Muscle layer of duodenum (tissue), 2 donors: Measurements from ENCODE around the gene OTOP3.
A peak's percentile ranks its signal among the peaks of the same experiment; 100 is the strongest.

Source experiments
- H3K27ac ChIP-seq: one replicate; pipeline ENCODE4 v1.7.0; 2013; ENCODE audit warnings: mild to moderate bottlenecking, low read length
- H3K27me3 ChIP-seq: one replicate; pipeline ENCODE4 v1.7.0; 2013; ENCODE audit warnings: low read depth, mild to moderate bottlenecking, control low read depth, low read length
- H3K36me3 ChIP-seq, 2 donors: one replicate each; pipeline ENCODE4 v1.7.0; 2013; ENCODE audit warnings: low read length in 2 of 2, control low read depth in 1 of 2, mild to moderate bottlenecking in 1 of 2; ENCODE audit not compliant: insufficient read depth in 2 of 2, control insufficient read depth in 1 of 2
- H3K4me1 ChIP-seq, 2 donors: one replicate each; pipeline ENCODE4 v1.7.0; 2013; ENCODE audit warnings: low read length in 2 of 2, mild to moderate bottlenecking in 2 of 2, control low read depth in 1 of 2, moderate library complexity in 1 of 2; ENCODE audit not compliant: insufficient read depth in 2 of 2, control insufficient read depth in 1 of 2
- H3K4me3 ChIP-seq, 2 donors: one replicate each; pipeline ENCODE4 v1.7.0; 2013; ENCODE audit warnings: low read length in 2 of 2, low read depth in 1 of 2, mild to moderate bottlenecking in 1 of 2
- H3K9me3 ChIP-seq, 2 donors: one replicate each; pipeline ENCODE4 v1.7.0; 2013; ENCODE audit warnings: low read length in 2 of 2, control low read depth in 1 of 2, mild to moderate bottlenecking in 1 of 2; ENCODE audit not compliant: control insufficient read depth in 1 of 2
- donor health status: healthy.

Gene OTOP3

DNA sequence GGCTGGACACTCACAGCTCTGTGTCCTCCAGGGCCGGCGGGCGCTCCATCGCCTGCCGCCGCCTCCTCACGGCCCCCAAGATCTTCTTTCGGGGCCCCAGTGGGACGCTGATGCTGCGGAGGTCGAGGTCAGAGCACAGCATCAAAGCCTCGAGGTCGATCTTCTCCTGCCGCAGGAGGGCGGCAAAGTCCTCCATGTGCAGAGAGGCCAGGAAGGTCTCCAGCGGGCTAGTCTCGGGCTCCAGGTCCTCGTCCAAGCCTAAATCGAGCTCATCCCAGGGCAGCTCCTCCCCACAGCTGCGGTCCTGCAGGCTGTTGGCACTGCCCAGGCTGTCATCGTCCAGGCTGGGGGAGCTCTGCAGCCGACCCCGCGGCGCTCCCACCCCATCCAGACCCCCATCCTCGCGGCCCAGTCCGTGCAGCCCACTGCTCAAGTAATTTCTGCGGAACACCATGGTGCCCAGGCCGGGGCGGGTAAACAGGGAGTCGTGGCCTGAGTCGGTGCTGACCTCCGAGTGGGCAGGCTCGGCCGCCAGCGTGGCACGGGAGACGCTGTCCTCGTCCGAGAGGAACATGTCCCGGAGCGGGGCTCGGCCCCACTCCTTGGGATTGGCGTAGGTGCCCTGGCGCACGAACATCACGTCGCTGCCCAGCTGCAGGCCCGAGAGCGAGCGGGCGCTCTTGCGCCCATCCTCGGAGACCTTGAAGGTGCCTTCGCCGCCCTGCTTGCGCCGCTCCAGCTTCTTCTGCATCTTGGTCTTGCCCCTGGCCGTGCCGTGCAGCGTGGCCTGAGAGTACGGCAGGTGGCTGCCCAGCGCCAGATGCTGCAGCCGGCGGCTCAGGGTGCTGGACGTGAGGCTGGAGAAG is 16.0 kb upstream of the OTOP3 start:
- Histone ChIP-seq H3K27me3 (peaks cover 23% of the 10 kb centered on the region), H3K27ac (no peak overlapping the region), H3K4me1 (peaks cover 0 to 22% of the 10 kb centered on the region in 2 donors), H3K4me3 (no peak overlapping the region), H3K36me3 (no peaks in the 10 kb centered on the region), H3K9me3 (no peaks in the 10 kb centered on the region)

- Histone ChIP-seq H3K4me1 (peaks cover 0 to 24% of the 10 kb centered on the region in 2 donors), H3K9me3 (no peaks in the 10 kb centered on the region), H3K27me3 (peaks cover 29% of the 10 kb centered on the region), H3K4me3 (no peak overlapping the region), H3K27ac (no peak overlapping the region), H3K36me3 (no peaks in the 10 kb centered on the region)
Measured at GRCh38 chr17:74920306-74920620, 15.4 kb upstream of the OTOP3 start.

DNA sequence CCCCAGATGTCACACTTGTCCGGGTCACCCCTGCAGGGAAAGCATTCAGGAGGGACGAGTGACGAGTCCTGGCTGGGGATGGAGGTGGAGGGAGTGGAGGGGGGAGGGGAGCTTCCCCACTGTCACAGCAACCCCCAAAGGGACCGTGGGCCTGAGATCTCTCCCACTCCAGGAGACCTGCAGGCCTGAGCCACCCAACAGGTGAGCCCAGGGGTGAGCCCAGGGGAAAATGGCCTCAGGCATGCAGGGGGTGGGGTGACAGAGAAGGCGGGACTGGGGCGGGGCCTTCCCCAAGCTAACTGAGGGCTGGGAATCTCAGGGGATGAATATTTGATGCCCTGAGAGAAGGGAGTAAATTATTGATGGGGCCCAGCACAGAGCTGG is 15.1 kb upstream of the OTOP3 start:
- Histone ChIP-seq H3K4me1 (peaks cover 0 to 24% of the 10 kb centered on the region in 2 donors), H3K36me3 (no peaks in the 10 kb centered on the region), H3K27ac (no peak overlapping the region), H3K27me3 (peaks cover 32% of the 10 kb centered on the region), H3K9me3 (no peaks in the 10 kb centered on the region), H3K4me3 (no peak overlapping the region)

GRCh38 chr17:74921026-74921681 is 14.5 kb upstream of the OTOP3 start:
- no peak overlapping the region for H3K27ac ChIP-seq

DNA sequence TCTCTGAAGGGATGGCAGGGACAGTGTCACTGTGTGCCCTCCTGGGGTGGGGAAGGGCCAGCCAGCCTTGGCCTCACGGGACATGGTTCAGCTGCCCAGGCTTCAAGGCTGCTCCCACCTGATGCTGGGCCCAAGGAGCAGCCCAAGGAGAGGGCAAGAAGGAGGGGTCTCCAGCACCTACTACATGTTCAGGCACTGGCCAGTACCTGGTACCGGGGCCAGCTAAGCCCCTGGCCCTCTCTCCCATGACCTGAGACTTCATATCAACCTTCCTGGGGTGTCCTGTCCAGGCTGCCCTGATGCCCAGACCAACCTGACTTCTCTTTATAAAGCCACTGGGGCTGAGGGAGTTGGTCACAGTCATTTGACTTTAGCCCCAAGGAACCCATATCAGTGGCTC is 13.9 kb upstream of the OTOP3 start:
- H3K9me3 ChIP-seq, result no peaks in the 10 kb centered on the region
- no peak overlapping the region for H3K4me3 ChIP-seq
- peaks cover 39% of the 10 kb centered on the region for H3K27me3 ChIP-seq
- no peaks in the 10 kb centered on the region for H3K36me3 ChIP-seq
- peaks cover 0 to 24% of the 10 kb centered on the region in 2 donors for H3K4me1 ChIP-seq
- H3K27ac ChIP-seq, result no peak overlapping the region

More at GRCh38 chr17:74921026-74921681, 14.5 kb upstream of the OTOP3 start:
- Histone ChIP-seq H3K9me3 (no peaks in the 10 kb centered on the region), H3K27me3 (peaks cover 37% of the 10 kb centered on the region), H3K36me3 (no peaks in the 10 kb centered on the region), H3K4me3 (no peak overlapping the region), H3K4me1 (peaks cover 0 to 24% of the 10 kb centered on the region in 2 donors)

DNA sequence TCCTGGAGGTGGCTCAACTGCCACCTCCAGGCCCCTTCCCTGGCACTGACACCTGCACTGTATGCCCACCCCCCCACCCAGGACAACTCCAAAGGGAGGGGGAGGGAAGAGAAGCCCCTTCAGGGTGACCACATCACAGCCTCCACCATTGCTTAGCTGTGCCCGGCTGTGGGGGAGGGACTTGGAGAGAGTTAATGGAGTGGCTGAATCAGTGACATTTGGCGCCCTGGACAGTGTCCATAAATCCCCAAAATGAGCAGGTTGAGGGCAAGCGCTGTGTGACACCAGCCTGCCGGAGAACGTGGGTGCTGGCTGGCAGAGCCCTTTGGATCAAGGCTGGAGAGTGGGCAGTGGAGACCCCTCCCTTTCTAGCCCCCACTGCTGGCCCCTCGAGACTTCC is 13.5 kb upstream of the OTOP3 start:
- no peak overlapping the region for H3K4me3 ChIP-seq
- H3K36me3 ChIP-seq, result no peaks in the 10 kb centered on the region
- no peaks in the 10 kb centered on the region for H3K9me3 ChIP-seq
- no peak overlapping the region for H3K27ac ChIP-seq
- H3K27me3 ChIP-seq, result peaks cover 42% of the 10 kb centered on the region
- peaks cover 0 to 24% of the 10 kb centered on the region in 2 donors for H3K4me1 ChIP-seq

DNA sequence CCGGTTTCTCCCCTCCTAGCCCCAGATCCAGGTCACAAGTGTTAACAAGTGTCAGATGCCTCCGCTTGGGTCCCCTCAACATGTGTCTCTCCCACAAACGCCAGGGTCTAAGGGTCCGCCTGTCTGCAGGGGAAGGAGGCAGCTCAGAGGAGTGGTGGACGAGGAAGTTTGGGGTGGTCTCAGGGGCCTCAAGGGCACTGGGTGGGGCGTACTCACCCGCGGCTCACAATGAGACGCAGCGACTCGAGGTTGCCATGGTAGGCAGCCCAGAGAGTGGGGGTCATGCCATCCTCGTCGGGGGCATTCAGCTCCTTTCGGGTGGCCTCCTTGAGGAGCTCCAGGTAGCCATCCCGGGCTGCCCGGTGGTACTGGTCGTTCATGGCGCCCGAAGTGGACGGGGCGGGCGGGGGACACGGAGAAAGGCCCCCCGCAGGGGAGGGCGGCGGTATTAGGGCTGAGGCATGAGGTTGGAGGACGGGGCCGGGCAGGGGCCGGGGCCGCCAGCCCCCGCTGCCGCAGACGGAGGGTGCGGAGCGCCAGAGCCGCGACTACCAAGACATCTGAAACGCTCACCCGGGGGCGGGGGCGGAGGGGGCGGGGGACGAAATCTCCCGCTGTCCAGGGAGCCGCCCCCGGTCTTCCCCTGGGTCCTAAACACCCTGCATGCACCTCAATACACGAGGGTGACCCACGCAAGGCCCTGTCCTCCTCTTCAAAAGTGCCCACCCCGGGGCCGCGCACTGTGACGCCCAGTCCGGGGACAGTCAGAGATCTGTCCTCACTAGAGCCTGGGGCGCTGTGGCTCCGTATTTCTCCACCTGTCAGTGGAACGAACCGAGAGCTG is 12.8 kb upstream of the OTOP3 start, which contains the start of gene USH1G:
Gene USH1G, minus strand, starts transcription at position 562 of the 844 bp plus-strand sequence. Its CDS starts 182 bp downstream, at position 380.
- peaks cover 45% of the 10 kb centered on the region for H3K27me3 ChIP-seq
- H3K36me3 ChIP-seq, result no peaks in the 10 kb centered on the region
- H3K4me3 ChIP-seq, result peak within 1 kb of the TSS in 1 of 2 donors; percentile 46
- no peaks in the 10 kb centered on the region for H3K9me3 ChIP-seq
- no peak within 1 kb of the TSS for H3K27ac ChIP-seq
- H3K4me1 ChIP-seq, result peaks cover 0 to 24% of the 10 kb centered on the region in 2 donors

DNA sequence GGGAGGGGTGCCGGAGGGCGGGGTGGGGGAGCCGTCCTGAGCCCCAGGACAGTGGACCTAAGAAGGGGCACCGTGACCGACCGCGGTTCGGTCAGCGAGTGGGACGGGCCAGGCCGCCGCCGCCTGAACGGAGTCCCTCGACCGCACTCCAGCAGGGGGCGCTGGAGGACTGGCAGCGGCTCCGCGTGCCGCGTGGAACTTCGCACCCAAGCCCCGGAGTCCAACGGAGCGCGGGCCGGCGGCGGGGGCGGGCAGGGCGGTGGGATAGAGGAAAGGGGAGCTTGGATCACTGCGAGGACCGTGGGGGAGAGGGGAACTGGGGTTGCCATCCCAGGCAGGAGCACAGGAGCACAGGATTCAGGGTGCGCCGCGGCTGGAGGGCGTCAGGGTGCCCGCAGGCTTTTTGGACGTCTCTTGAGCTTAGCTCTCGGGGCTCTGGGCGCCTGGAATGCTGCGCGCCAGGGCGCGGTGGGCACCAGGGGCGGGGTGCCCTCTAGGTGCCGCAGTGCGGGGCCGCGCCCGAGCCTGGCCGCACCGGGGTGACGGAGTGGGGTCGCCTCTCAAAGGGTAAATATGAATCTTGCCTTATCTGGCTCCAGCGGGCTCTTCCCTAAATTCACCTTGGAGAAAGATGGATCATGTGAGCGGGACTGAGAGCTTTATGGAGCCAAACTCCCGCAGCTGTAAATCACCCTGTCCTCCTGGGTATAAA is 12.0 kb upstream of the OTOP3 start:
- Histone ChIP-seq H3K27me3 (peaks cover 45% of the 10 kb centered on the region), H3K9me3 (no peaks in the 10 kb centered on the region), H3K4me3 (peak overlapping the region in 1 of 2 donors; percentile 46), H3K27ac (no peak overlapping the region), H3K36me3 (no peaks in the 10 kb centered on the region), H3K4me1 (peaks cover 0 to 24% of the 10 kb centered on the region in 2 donors)

DNA sequence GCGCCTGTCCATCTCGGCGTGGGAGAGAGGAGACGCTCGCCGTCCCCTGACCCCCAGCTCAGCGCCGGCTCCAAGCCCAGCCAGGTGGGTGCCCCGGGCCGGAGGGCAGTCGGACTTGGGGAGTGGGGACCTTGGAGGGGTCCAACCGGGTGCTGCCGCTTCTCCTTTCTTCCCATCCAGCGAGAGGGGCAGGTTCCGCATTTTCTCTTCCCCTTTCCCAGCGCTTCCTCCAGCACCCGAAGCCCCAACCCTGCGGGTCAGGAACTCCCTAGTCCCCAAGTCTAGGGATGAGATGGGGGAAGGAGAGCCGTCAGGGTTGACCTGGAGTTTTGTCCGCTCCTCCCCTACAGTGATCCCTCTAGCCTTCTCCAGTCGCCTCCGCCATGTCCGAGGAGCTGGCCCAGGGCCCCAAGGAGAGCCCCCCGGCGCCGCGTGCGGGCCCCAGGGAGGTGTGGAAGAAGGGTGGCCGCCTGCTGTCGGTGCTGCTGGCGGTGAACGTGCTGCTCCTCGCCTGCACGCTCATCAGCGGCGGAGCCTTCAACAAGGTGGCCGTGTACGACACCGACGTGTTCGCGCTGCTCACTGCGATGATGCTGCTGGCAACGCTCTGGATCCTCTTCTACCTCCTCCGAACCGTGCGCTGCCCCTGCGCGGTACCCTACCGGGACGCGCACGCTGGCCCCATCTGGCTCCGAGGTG is 11.3 kb upstream of the OTOP3 start, which contains the start of gene OTOP2:
Gene OTOP2, plus strand, starts transcription at position 24 of the 699 bp plus-strand sequence. Its CDS starts 360 bp downstream, at position 384.
- Histone ChIP-seq H3K4me1 (peaks cover 0 to 24% of the 10 kb centered on the region in 2 donors), H3K9me3 (no peaks in the 10 kb centered on the region), H3K27ac (no peak within 1 kb of the TSS), H3K27me3 (peaks cover 45% of the 10 kb centered on the region), H3K4me3 (peak within 1 kb of the TSS in 1 of 2 donors; percentile 46), H3K36me3 (no peaks in the 10 kb centered on the region)

DNA sequence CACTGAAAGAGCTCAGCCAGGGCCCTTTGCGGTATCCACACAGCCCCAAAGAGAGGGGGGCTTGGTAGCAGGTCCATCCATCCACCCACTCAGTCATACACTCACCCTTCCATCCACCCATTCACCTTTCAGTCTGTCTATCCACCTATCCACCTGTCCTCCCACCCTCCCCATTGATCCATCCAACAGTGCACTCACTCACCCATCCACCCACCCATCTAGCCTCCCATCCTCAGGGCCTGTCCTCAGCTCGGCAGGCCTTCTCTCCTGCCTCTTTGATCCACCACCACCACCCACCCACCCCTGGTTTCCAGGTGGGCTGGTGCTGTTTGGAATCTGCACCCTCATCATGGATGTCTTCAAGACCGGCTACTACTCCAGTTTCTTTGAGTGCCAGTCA is 10.5 kb upstream of the OTOP3 start:
- Histone ChIP-seq H3K27me3 (peaks cover 45% of the 10 kb centered on the region), H3K9me3 (no peaks in the 10 kb centered on the region), H3K4me3 (no peak overlapping the region), H3K36me3 (no peaks in the 10 kb centered on the region), H3K4me1 (peaks cover 0 to 24% of the 10 kb centered on the region in 2 donors), H3K27ac (no peak overlapping the region)
